K562 treated with DMSO at 1 percent for 4 hours (cell line): ENCODE results near the gene CNTN6. TPM values are rescaled to one million over a fixed set of nuclear protein-coding genes. Genes with fewer than 3 reads are reported as not detected.

Experiments used
- total RNA-seq: library from RNA; unstranded; fragments of 300-600 nt; gene quantifications from 2 replicates; pipeline ENCODE4 v1.2.3, GENCODE V29; 2022; ENCODE audit not compliant: insufficient read depth

CNTN6 gene
- total RNA-seq = not detected in 2 replicates

DNA sequence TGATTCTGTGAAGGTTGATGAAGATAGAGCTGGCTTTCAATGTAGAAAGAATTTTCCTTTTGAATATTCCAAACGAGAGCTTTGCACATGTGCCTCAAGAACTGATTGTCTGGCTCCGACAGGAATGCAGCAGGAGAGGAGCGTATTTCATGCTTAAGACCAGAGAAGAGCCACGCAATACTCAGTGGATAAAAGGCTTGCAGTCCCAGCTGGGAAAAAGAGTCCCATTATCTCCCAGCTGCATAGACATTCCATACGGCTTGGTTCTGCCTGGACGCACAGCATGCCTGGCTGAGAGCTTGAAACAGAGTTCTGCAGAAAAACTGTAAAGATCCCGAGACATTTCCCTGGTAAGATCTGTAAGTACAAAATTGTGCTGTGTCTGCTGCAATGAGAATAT lies at the start of gene CNTN6:
TSS of gene CNTN6 (plus strand) at position 254 of the 400 bp plus-strand sequence. CDS start 54,985 bp downstream, outside the sequence.

